T-cell (primary cell): ENCODE results near the gene RAB11FIP4. TPM values are rescaled to one million over a fixed set of nuclear protein-coding genes. Genes with fewer than 3 reads are reported as not detected.

Source experiments
- ATAC-seq, 4 experiments: fragments of 200-7000 bp in 3 of 4; fragments of 150-1000 bp in 1 of 4; cut with Tn5 transposase; replicated peaks in 1 of 4; 1 replicate in 3 of 4; 2 replicates in 1 of 4; pipeline ENCODE4 v1.10.0; 2021; ENCODE audit warnings: moderate library complexity in 3 of 4, mild to moderate bottlenecking in 2 of 4, moderate number of reproducible peaks in 1 of 4
- CTCF ChIA-PET, 2 donors: fragments of 300-600 bp; sonication (Branson Sonifier 250); formaldehyde crosslinking; loops; one replicate each; lab custom pipeline; 2022; ENCODE audit warnings: antibody characterized with exemption in 2 of 2; lab: Charles Lee
- POLR2A ChIA-PET, 2 donors: fragments of 300-600 bp; sonication (Branson Sonifier 250); formaldehyde crosslinking; loops; one replicate each; lab custom pipeline; 2022; ENCODE audit warnings: antibody characterized with exemption in 2 of 2; lab: Charles Lee
- DNase-seq, 35 experiments: peaks; one replicate each; pipeline versions ENCODE4 v3.0.0 to v3.0.0-alpha.2; 2013 to 2023
- H3K27ac ChIP-seq: one replicate; pipeline ENCODE4 v1.5.1; 2013; ENCODE audit warnings: low read length
- H3K27me3 ChIP-seq, 2 experiments: replicated peaks in 1 of 2; 1 replicate in 1 of 2; 2 replicates in 1 of 2; pipeline versions ENCODE4 v1.6.1 to v1.7.0; 2013; ENCODE audit warnings: low read length in 1 of 2, mixed read lengths in 1 of 2; ENCODE audit not compliant: control insufficient read depth in 2 of 2, insufficient read depth in 2 of 2; ENCODE audit errors: extremely low read depth in 1 of 2
- H3K36me3 ChIP-seq, 2 donors: 1 replicate in 1 of 2; 2 replicates in 1 of 2; pipeline versions ENCODE4 v1.6.1 to v1.7.0; 2013; ENCODE audit warnings: low read length in 1 of 2; ENCODE audit not compliant: control insufficient read depth in 2 of 2, insufficient read depth in 1 of 2; ENCODE audit errors: extremely low read depth in 1 of 2
- H3K4me1 ChIP-seq, 2 experiments: 1 replicate in 1 of 2; 2 replicates in 1 of 2; pipeline versions ENCODE4 v1.6.1 to v1.7.0; 2013; ENCODE audit warnings: low read length in 2 of 2, mixed read lengths in 1 of 2; ENCODE audit not compliant: insufficient read depth in 2 of 2, control insufficient read depth in 1 of 2; ENCODE audit errors: extremely low read depth in 1 of 2
- H3K4me3 ChIP-seq, 2 donors: 1 replicate in 1 of 2; 2 replicates in 1 of 2; pipeline versions ENCODE4 v1.5.1 to v1.7.0; 2013; ENCODE audit warnings: mild to moderate bottlenecking in 2 of 2, low read length in 1 of 2, moderate library complexity in 1 of 2; ENCODE audit not compliant: control insufficient read depth in 1 of 2; ENCODE audit errors: extremely low read depth in 1 of 2
- H3K9me3 ChIP-seq: 2 replicates; pipeline ENCODE4 v1.7.0; 2013
- H3K27ac Mint-ChIP-seq, 2 donors: one replicate each; pipeline ENCODE4 v1.8.0; 2020 to 2021; ENCODE audit warnings: mild to moderate bottlenecking in 2 of 2, mixed read lengths in 2 of 2
- H3K27me3 Mint-ChIP-seq, 2 donors: one replicate each; pipeline ENCODE4 v1.8.0; 2021 to 2022; ENCODE audit warnings: mixed read lengths in 2 of 2
- H3K36me3 Mint-ChIP-seq: one replicate; pipeline ENCODE4 v1.8.0; 2021; ENCODE audit warnings: mixed read lengths
- H3K4me1 Mint-ChIP-seq, 3 donors: one replicate each; pipeline ENCODE4 v1.8.0; 2020 to 2022; ENCODE audit warnings: mixed read lengths in 3 of 3, mild to moderate bottlenecking in 1 of 3
- H3K4me3 Mint-ChIP-seq, 3 donors: one replicate each; pipeline ENCODE4 v1.8.0; 2020 to 2022; ENCODE audit warnings: mild to moderate bottlenecking in 3 of 3, mixed read lengths in 3 of 3, moderate library complexity in 3 of 3
- H3K9me3 Mint-ChIP-seq, 3 donors: one replicate each; pipeline ENCODE4 v1.8.0; 2020 to 2022; ENCODE audit warnings: mixed read lengths in 3 of 3
- WGBS: methylation state at CpG from one replicate; pipeline ENCODE4 v1.1.5; 2013; ENCODE audit warnings: missing lambda C conversion rate; ENCODE audit not compliant: insufficient coverage; 5-methylcytosine and 5-hydroxymethylcytosine counted together
- total RNA-seq, 35 experiments: library from RNA in 6 of 35; stranded (reverse) in 6 of 35; fragments of 120-200 nt in 1 of 35; gene quantifications; one replicate each; pipeline versions ENCODE4 v1.2.1 to v1.2.4 and lab custom pipeline; 2013 to 2026

The RAB11FIP4 gene
- total RNA-seq, 5 donors from 2014 or later (not counting 1 experiment from before 2014, with no cell fraction given), result 45.6 to 72.6 (median 50.1) TPM

- Histone ChIP-seq H3K4me1 (peaks cover 0 to 12% of the 10 kb centered on the region in 2 experiments), H3K9me3 (no peaks in the 10 kb centered on the region), H3K4me3 (no peak overlapping the region), H3K27me3 (no peaks in the 10 kb centered on the region), H3K36me3 (peaks cover 0 to 5% of the 10 kb centered on the region in 2 donors), H3K27ac (no peak overlapping the region)
- peaks cover under 1% of the 10 kb centered on the region for H3K36me3 Mint-ChIP-seq
- ATAC-seq, result no peak
- H3K27ac Mint-ChIP-seq, result no peak overlapping the region
- CTCF ChIA-PET, result no interaction called here
- DNase-seq, result no peak
- POLR2A ChIA-PET, result no interaction called here
- no peak overlapping the region for H3K4me3 Mint-ChIP-seq
- no peaks in the 10 kb centered on the region for H3K27me3 Mint-ChIP-seq
- 66% methylated on average over 4 of the region's 7 CpGs for WGBS
- H3K9me3 Mint-ChIP-seq, result no peaks in the 10 kb centered on the region
- peaks cover 15 to 24% (median 15%) of the 10 kb centered on the region in 3 donors for H3K4me1 Mint-ChIP-seq
These were observed 146.7 kb downstream of the RAB11FIP4 start for GRCh38 chr17:31538080-31538762.

GRCh38 chr17:31540602-31541307 lies 149.3 kb downstream of the RAB11FIP4 start:
- Histone ChIP-seq H3K4me3 (no peak overlapping the region), H3K27me3 (no peaks in the 10 kb centered on the region), H3K36me3 (no peaks in the 10 kb centered on the region), H3K9me3 (no peaks in the 10 kb centered on the region), H3K4me1 (peaks cover 0 to 6% of the 10 kb centered on the region in 2 experiments), H3K27ac (no peak overlapping the region)
- ChIA-PET POLR2A (no interaction called here), CTCF (interaction anchor here in 1 of 2 donors (0.8 kb wide), 1 partner anchor 103 kb away, joined by 3 read pairs; no protein-coding TSS in a partner anchor)
- H3K27ac Mint-ChIP-seq, result no peak overlapping the region
- H3K4me1 Mint-ChIP-seq, result peaks cover 0 to 9% (median 6%) of the 10 kb centered on the region in 3 donors
- DNase-seq (no peak), ATAC-seq (no peak)
- no peaks in the 10 kb centered on the region for H3K27me3 Mint-ChIP-seq
- 92% methylated on average over 4 of the region's 9 CpGs for WGBS
- H3K9me3 Mint-ChIP-seq, result no peaks in the 10 kb centered on the region
- H3K4me3 Mint-ChIP-seq, result no peak overlapping the region
- no peaks in the 10 kb centered on the region for H3K36me3 Mint-ChIP-seq

- POLR2A ChIA-PET, result interaction anchor here in 1 of 2 donors (0.5 kb wide), 1 partner anchor 40 kb away, joined by 3 read pairs; no protein-coding TSS in a partner anchor
- H3K36me3 ChIP-seq, result no peaks in the 10 kb centered on the region
- WGBS, result 86% methylated on average over 5 of the region's 5 CpGs
- ATAC-seq, result no peak
- DNase-seq, result no peak
- no peaks in the 10 kb centered on the region for H3K27me3 Mint-ChIP-seq
- no peaks in the 10 kb centered on the region for H3K27me3 ChIP-seq
- H3K27ac ChIP-seq, result no peak overlapping the region
- H3K4me3 Mint-ChIP-seq, result no peak overlapping the region
- H3K9me3 ChIP-seq, result no peaks in the 10 kb centered on the region
- H3K9me3 Mint-ChIP-seq, result no peaks in the 10 kb centered on the region
- peaks cover 0 to 8% (median 6%) of the 10 kb centered on the region in 3 donors for H3K4me1 Mint-ChIP-seq
- CTCF ChIA-PET, result interaction anchor here in 1 of 2 donors (0.8 kb wide), 1 partner anchor 104 kb away, joined by 3 read pairs; no protein-coding TSS in a partner anchor
- no peaks in the 10 kb centered on the region for H3K4me1 ChIP-seq
- no peaks in the 10 kb centered on the region for H3K36me3 Mint-ChIP-seq
- no peak overlapping the region for H3K27ac Mint-ChIP-seq
- no peak overlapping the region for H3K4me3 ChIP-seq
These were observed 150.1 kb downstream of the RAB11FIP4 start for GRCh38 chr17:31541559-31541958.

- H3K27me3 Mint-ChIP-seq, result no peaks in the 10 kb centered on the region
- 40% methylated on average over 3 of the region's 3 CpGs for WGBS
- Histone ChIP-seq H3K4me3 (no peak overlapping the region), H3K36me3 (no peaks in the 10 kb centered on the region), H3K27me3 (no peaks in the 10 kb centered on the region), H3K27ac (no peak overlapping the region), H3K4me1 (peaks cover 0 to 8% of the 10 kb centered on the region in 2 experiments), H3K9me3 (no peaks in the 10 kb centered on the region)
- no peaks in the 10 kb centered on the region for H3K36me3 Mint-ChIP-seq
- DNase-seq (no peak), ATAC-seq (no peak)
- no peak overlapping the region for H3K27ac Mint-ChIP-seq
- ChIA-PET CTCF (no interaction called here), POLR2A (no interaction called here)
- H3K9me3 Mint-ChIP-seq, result no peaks in the 10 kb centered on the region
- H3K4me1 Mint-ChIP-seq, result peaks cover 0 to 11% (median 3%) of the 10 kb centered on the region in 3 donors
- no peak overlapping the region for H3K4me3 Mint-ChIP-seq
These were observed 152.7 kb downstream of the RAB11FIP4 start for GRCh38 chr17:31544186-31544585.

- Mint-ChIP-seq H3K4me1 (peaks cover 10 to 19% (median 12%) of the 10 kb centered on the region in 3 donors), H3K27me3 (no peaks in the 10 kb centered on the region), H3K36me3 (no peaks in the 10 kb centered on the region), H3K27ac (no peak overlapping the region), H3K9me3 (no peaks in the 10 kb centered on the region), H3K4me3 (no peak overlapping the region)
- POLR2A ChIA-PET, result no interaction called here
- no peaks in the 10 kb centered on the region for H3K36me3 ChIP-seq
- no peak for DNase-seq
- H3K27me3 ChIP-seq, result no peaks in the 10 kb centered on the region
- no peak for ATAC-seq
- H3K27ac ChIP-seq, result no peak overlapping the region
- no peak overlapping the region for H3K4me3 ChIP-seq
- peaks cover 2 to 18% of the 10 kb centered on the region in 2 experiments for H3K4me1 ChIP-seq
- CTCF ChIA-PET, result no interaction called here
- no peaks in the 10 kb centered on the region for H3K9me3 ChIP-seq
- WGBS, result 90% methylated on average over 3 of the region's 4 CpGs
These were observed 155.2 kb downstream of the RAB11FIP4 start for GRCh38 chr17:31546650-31547049.

- H3K4me1 Mint-ChIP-seq, result peaks cover 14 to 22% (median 15%) of the 10 kb centered on the region in 3 donors
- H3K27ac Mint-ChIP-seq, result peak overlapping the region; percentile 74 to 84
- no peaks in the 10 kb centered on the region for H3K36me3 ChIP-seq
- peaks cover 2 to 18% of the 10 kb centered on the region in 2 experiments for H3K4me1 ChIP-seq
- 33% methylated on average over 1 of the region's 5 CpGs for WGBS
- ChIA-PET POLR2A (no interaction called here), CTCF (no interaction called here)
- H3K9me3 Mint-ChIP-seq, result no peaks in the 10 kb centered on the region
- H3K4me3 ChIP-seq, result peak overlapping the region in 1 of 2 donors; percentile 74
- no peaks in the 10 kb centered on the region for H3K27me3 Mint-ChIP-seq
- peak overlapping the region; percentile 83 to 89 (median 89) for H3K4me3 Mint-ChIP-seq
- ATAC-seq, result no peak
- peak overlapping the region; percentile 67 for H3K27ac ChIP-seq
- H3K36me3 Mint-ChIP-seq, result no peaks in the 10 kb centered on the region
- no peak for DNase-seq
- no peaks in the 10 kb centered on the region for H3K9me3 ChIP-seq
- no peaks in the 10 kb centered on the region for H3K27me3 ChIP-seq
These were observed 157.2 kb downstream of the RAB11FIP4 start for GRCh38 chr17:31548709-31549108.
